Stimulated activated CD4-positive, alpha-beta T cell treated with anti-CD3 and anti-CD28 coated beads, Interleukin-15, amount 100 ng/mL, for 24 hours (primary cell): Measurements from ENCODE around the gene ARL6.

Source experiments
- DNase-seq: peaks from one replicate; pipeline ENCODE4 v3.0.0-alpha.2; 2020

The ARL6 gene

GRCh38 chr3:97764407-97765238 is at the start of gene ARL6:
Gene ARL6 (plus strand): TSS chr3:97764758. CDS start chr3:97768108, 3,350 bp downstream.
- peak; percentile 83 for DNase-seq

- peak; percentile 71 for DNase-seq
These were observed 45.3 kb upstream of the ARL6 start for GRCh38 chr3:97719156-97719821.

GRCh38 chr3:97720417-97720816 is 44.1 kb upstream of the ARL6 start:
- DNase-seq: no peak

GRCh38 chr3:97721446-97721845 is 43.1 kb upstream of the ARL6 start:
- no peak for DNase-seq

GRCh38 chr3:97736928-97737327 is 27.6 kb upstream of the ARL6 start:
- no peak for DNase-seq

- no peak for DNase-seq
These were observed 25.8 kb upstream of the ARL6 start for GRCh38 chr3:97738761-97739160.

GRCh38 chr3:97742036-97742435 is 22.5 kb upstream of the ARL6 start:
- no peak for DNase-seq

GRCh38 chr3:97744289-97744688 is 20.3 kb upstream of the ARL6 start:
- DNase-seq: no peak

- DNase-seq: no peak
These were observed 762 bp upstream of the ARL6 start for GRCh38 chr3:97763586-97764406.

- no peak for DNase-seq
These were observed 778 bp downstream of the ARL6 start for GRCh38 chr3:97765336-97765735.

- DNase-seq: no peak
These were observed 8.4 kb downstream of the ARL6 start for GRCh38 chr3:97772926-97773325.

- no peak for DNase-seq
These were observed 13.6 kb downstream of the ARL6 start for GRCh38 chr3:97778152-97778551.

- no peak for DNase-seq
These were observed 29.0 kb downstream of the ARL6 start for GRCh38 chr3:97793420-97794019.

- no peak for DNase-seq
These were observed 31.4 kb downstream of the ARL6 start for GRCh38 chr3:97795951-97796350.

- DNase-seq: no peak
These were observed 39.9 kb downstream of the ARL6 start for GRCh38 chr3:97804471-97804870.

- no peak for DNase-seq
These were observed 46.3 kb downstream of the ARL6 start for GRCh38 chr3:97810779-97811390.

GRCh38 chr3:97815149-97815917 is 50.8 kb downstream of the ARL6 start:
- DNase-seq: peak; percentile 40

GRCh38 chr3:97816811-97817210 is 52.3 kb downstream of the ARL6 start:
- DNase-seq: no peak

- DNase-seq: no peak
These were observed 53.4 kb downstream of the ARL6 start for GRCh38 chr3:97817965-97818364.

GRCh38 chr3:97820780-97821179 is 56.2 kb downstream of the ARL6 start:
- DNase-seq: no peak

GRCh38 chr3:97821287-97821773 is 56.8 kb downstream of the ARL6 start:
- peak; percentile 55 for DNase-seq
